ENCODE results near the gene LLGL1.

Gene LLGL1

GRCh38 chr17:18226284-18226945 is 980 bp downstream of the LLGL1 start:
- no peak for DNase-seq (ENCODE audit: low read depth, low spot score)

GRCh38 chr17:18227635-18228034 is 2.2 kb downstream of the LLGL1 start:
- no peak for DNase-seq (ENCODE audit: low read depth, low spot score)
- H3K4me3 ChIP-seq (ENCODE audit: low read length) = no peak overlapping the region

More at GRCh38 chr17:18226284-18226945, 980 bp downstream of the LLGL1 start:
- peak overlapping the region; percentile 70 for H3K4me3 ChIP-seq (ENCODE audit: low read length)

GRCh38 chr17:18228176-18228682 is 2.8 kb downstream of the LLGL1 start:
- no peak overlapping the region for H3K4me3 ChIP-seq (ENCODE audit: low read length)
- no peak for DNase-seq (ENCODE audit: low read depth, low spot score)

- no peak for DNase-seq (ENCODE audit: low read depth, low spot score)
- no peak overlapping the region for H3K4me3 ChIP-seq (ENCODE audit: low read length)
Measured at GRCh38 chr17:18229254-18229653, 3.8 kb downstream of the LLGL1 start.

- DNase-seq (ENCODE audit: low read depth, low spot score) = no peak
- no peak overlapping the region for H3K4me3 ChIP-seq (ENCODE audit: low read length)
Measured at GRCh38 chr17:18229771-18230170, 4.3 kb downstream of the LLGL1 start.

GRCh38 chr17:18230288-18231141 is 5.1 kb downstream of the LLGL1 start:
- no peak overlapping the region for H3K4me3 ChIP-seq (ENCODE audit: low read length)
- DNase-seq (ENCODE audit: low read depth, low spot score) = no peak

- no peak for DNase-seq (ENCODE audit: low read depth, low spot score)
Measured at GRCh38 chr17:18231164-18231563, 5.7 kb downstream of the LLGL1 start.

GRCh38 chr17:18233803-18234518 is 8.5 kb downstream of the LLGL1 start:
- no peak for DNase-seq (ENCODE audit: low read depth, low spot score)
- H3K4me3 ChIP-seq (ENCODE audit: low read length) = no peak overlapping the region

More at GRCh38 chr17:18231164-18231563, 5.7 kb downstream of the LLGL1 start:
- H3K4me3 ChIP-seq (ENCODE audit: low read length) = no peak overlapping the region

- DNase-seq (ENCODE audit: low read depth, low spot score) = no peak
- H3K4me3 ChIP-seq (ENCODE audit: low read length) = no peak overlapping the region
Measured at GRCh38 chr17:18234853-18235380, 9.5 kb downstream of the LLGL1 start.

GRCh38 chr17:18235743-18236256 is 10.4 kb downstream of the LLGL1 start:
- no peak overlapping the region for H3K4me3 ChIP-seq (ENCODE audit: low read length)
- no peak for DNase-seq (ENCODE audit: low read depth, low spot score)

- DNase-seq (ENCODE audit: low read depth, low spot score) = no peak
- H3K4me3 ChIP-seq (ENCODE audit: low read length) = no peak overlapping the region
Measured at GRCh38 chr17:18236494-18236893, 11.1 kb downstream of the LLGL1 start.

GRCh38 chr17:18237461-18237860 is 12.0 kb downstream of the LLGL1 start:
- no peak for DNase-seq (ENCODE audit: low read depth, low spot score)
- no peak overlapping the region for H3K4me3 ChIP-seq (ENCODE audit: low read length)

GRCh38 chr17:18238299-18238698 is 12.9 kb downstream of the LLGL1 start:
- no peak overlapping the region for H3K4me3 ChIP-seq (ENCODE audit: low read length)
- DNase-seq (ENCODE audit: low read depth, low spot score) = no peak

GRCh38 chr17:18240449-18240848 is 15.0 kb downstream of the LLGL1 start:
- no peak overlapping the region for H3K4me3 ChIP-seq (ENCODE audit: low read length)
- no peak for DNase-seq (ENCODE audit: low read depth, low spot score)

GRCh38 chr17:18241229-18241871 is 15.9 kb downstream of the LLGL1 start:
- no peak overlapping the region for H3K4me3 ChIP-seq (ENCODE audit: low read length)
- no peak for DNase-seq (ENCODE audit: low read depth, low spot score)

GRCh38 chr17:18245038-18245776 is 19.8 kb downstream of the LLGL1 start:
- DNase-seq (ENCODE audit: low read depth, low spot score) = no peak
- H3K4me3 ChIP-seq (ENCODE audit: low read length) = no peak overlapping the region

- no peak overlapping the region for H3K4me3 ChIP-seq (ENCODE audit: low read length)
- no peak for DNase-seq (ENCODE audit: low read depth, low spot score)
Measured at GRCh38 chr17:18246109-18246725, 20.8 kb downstream of the LLGL1 start.
